Measurements from ENCODE around the gene KCNJ10. TPM values are rescaled to one million over a fixed set of nuclear protein-coding genes. Genes with fewer than 3 reads are reported as not detected.
A peak's percentile ranks its signal among the peaks of the same experiment; 100 is the strongest.

Gene KCNJ10
- total and polyA plus RNA-seq, 8 donors: 0.19 to 1.1 (median 0.78) TPM; not detected in 5

- peaks cover 0 to 19% (median 0%) of the 10 kb centered on the region in 3 donors for H3K27me3 ChIP-seq
- peaks cover 6 to 15% (median 11%) of the 10 kb centered on the region in 4 donors for H3K4me1 ChIP-seq
- no peak for DNase-seq
- no peaks in the 10 kb centered on the region for H3K9me3 ChIP-seq
- intact Hi-C loops (cut with DNase I; ENCODE audit: low total_unique reads): loop anchor here (5.0 kb wide), 1 partner anchor 34 kb away; the partner anchor contains the start of gene KCNJ9
- no peak overlapping the region for H3K4me3 ChIP-seq
- TF ChIP-seq CTCF (IDR thresholded peaks at IDR 0.05) (no peak), POLR2A (IDR thresholded peaks at IDR 0.05) (no peak), EP300 (IDR thresholded peaks at IDR 0.05) (no peak), POLR2AphosphoS5 (IDR thresholded peaks at IDR 0.05) (no peak)
- H3K27ac ChIP-seq: no peak overlapping the region
- H3K36me3 ChIP-seq: no peaks in the 10 kb centered on the region
Measured at GRCh38 chr1:160048335-160048734, 21.6 kb downstream of the KCNJ10 start.

- peak overlapping the region in 1 of 5 donors; percentile 18 for H3K27ac ChIP-seq
- 52 to 62% (median 58%) methylated on average over 9 of the region's 9 CpGs for WGBS, 5 donors
- intact Hi-C loops (cut with DNase I; ENCODE audit: low total_unique reads): loop anchor here (5.0 kb wide), 1 partner anchor 35 kb away; the partner anchor contains the start of gene KCNJ9
- H3K4me3 ChIP-seq: peak overlapping the region in 2 of 4 donors; percentile 7 to 18
- no peaks in the 10 kb centered on the region for H3K36me3 ChIP-seq
- DNase-seq: no peak
- no peaks in the 10 kb centered on the region for H3K9me3 ChIP-seq
- peaks cover 0 to 12% (median 0%) of the 10 kb centered on the region in 3 donors for H3K27me3 ChIP-seq
- H3K4me1 ChIP-seq: peaks cover 6 to 15% (median 11%) of the 10 kb centered on the region in 4 donors
- no peak for TF ChIP-seq CTCF (IDR thresholded peaks at IDR 0.05)
- TF ChIP-seq POLR2AphosphoS5 (IDR thresholded peaks at IDR 0.05): no peak
- no peak for TF ChIP-seq EP300 (IDR thresholded peaks at IDR 0.05)
- no peak for TF ChIP-seq POLR2A (IDR thresholded peaks at IDR 0.05)
Measured at GRCh38 chr1:160047111-160047991, 22.6 kb downstream of the KCNJ10 start.

- peaks cover 6 to 15% (median 11%) of the 10 kb centered on the region in 4 donors for H3K4me1 ChIP-seq
- WGBS, 5 donors: 2 to 5% (median 4%) methylated on average over 11 of the region's 11 CpGs
- H3K9me3 ChIP-seq: no peaks in the 10 kb centered on the region
- H3K27ac ChIP-seq: peak overlapping the region in 1 of 5 donors; percentile 18
- H3K4me3 ChIP-seq: peak overlapping the region in 2 of 4 donors; percentile 7 to 18
- TF ChIP-seq POLR2AphosphoS5 (IDR thresholded peaks at IDR 0.05): no peak
- TF ChIP-seq CTCF (IDR thresholded peaks at IDR 0.05): peak in 5 of 7 experiments; percentile 29 to 64 (median 55)
- no peak for TF ChIP-seq EP300 (IDR thresholded peaks at IDR 0.05)
- TF ChIP-seq POLR2A (IDR thresholded peaks at IDR 0.05): no peak
- DNase-seq: peak; percentile 39 to 73
- H3K27me3 ChIP-seq: peaks cover 0 to 5% (median 0%) of the 10 kb centered on the region in 3 donors
- intact Hi-C loops (cut with DNase I; ENCODE audit: low total_unique reads): loop anchor here (5.0 kb wide), 1 partner anchor 36 kb away; the partner anchor contains the start of gene KCNJ9
- H3K36me3 ChIP-seq: no peaks in the 10 kb centered on the region
Measured at GRCh38 chr1:160046494-160047110, 23.4 kb downstream of the KCNJ10 start.

- Histone ChIP-seq H3K36me3 (no peaks in the 10 kb centered on the region), H3K9me3 (no peaks in the 10 kb centered on the region), H3K4me1 (peaks cover 6 to 15% (median 11%) of the 10 kb centered on the region in 4 donors), H3K27me3 (no peaks in the 10 kb centered on the region), H3K4me3 (no peak overlapping the region), H3K27ac (no peak overlapping the region)
- DNase-seq: no peak
- 49 to 61% (median 57%) methylated on average over 2 of the region's 2 CpGs for WGBS, 5 donors
- intact Hi-C loops (cut with DNase I; ENCODE audit: low total_unique reads): loop anchor here (5.0 kb wide), 1 partner anchor 37 kb away; the partner anchor contains the start of gene KCNJ9
- no peak for TF ChIP-seq CTCF (IDR thresholded peaks at IDR 0.05)
- TF ChIP-seq POLR2AphosphoS5 (IDR thresholded peaks at IDR 0.05): no peak
- no peak for TF ChIP-seq POLR2A (IDR thresholded peaks at IDR 0.05)
- TF ChIP-seq EP300 (IDR thresholded peaks at IDR 0.05): no peak
Measured at GRCh38 chr1:160045653-160046052, 24.3 kb downstream of the KCNJ10 start.
